ENCODE results near the gene DENND1C.

The DENND1C gene

GRCh38 chr19:6453951-6454565 lies 27.5 kb downstream of the DENND1C start:
- no peak for DNase-seq (ENCODE audit: low read depth, low spot score)
- in situ Hi-C loops (cut with HindIII; ENCODE audit: low sequenced_read_pairs), result no loop called here
- H3K4me3 ChIP-seq (ENCODE audit: low read depth, low read length), result no peak overlapping the region
- TF ChIP-seq CTCF (IDR thresholded peaks at IDR 0.05; ENCODE audit: low read depth, low read length), result no peak

GRCh38 chr19:6452899-6453298 lies 28.7 kb downstream of the DENND1C start:
- DNase-seq (ENCODE audit: low read depth, low spot score), result no peak
- in situ Hi-C loops (cut with HindIII; ENCODE audit: low sequenced_read_pairs), result no loop called here
- no peak for TF ChIP-seq CTCF (IDR thresholded peaks at IDR 0.05; ENCODE audit: low read depth, low read length)
- H3K4me3 ChIP-seq (ENCODE audit: low read depth, low read length), result no peak overlapping the region

GRCh38 chr19:6452223-6452614 lies 29.4 kb downstream of the DENND1C start:
- H3K4me3 ChIP-seq (ENCODE audit: low read depth, low read length), result no peak overlapping the region
- in situ Hi-C loops (cut with HindIII; ENCODE audit: low sequenced_read_pairs), result no loop called here
- DNase-seq (ENCODE audit: low read depth, low spot score), result no peak
- TF ChIP-seq CTCF (IDR thresholded peaks at IDR 0.05; ENCODE audit: low read depth, low read length), result no peak

- no peak for TF ChIP-seq CTCF (IDR thresholded peaks at IDR 0.05; ENCODE audit: low read depth, low read length)
- DNase-seq (ENCODE audit: low read depth, low spot score), result no peak
- H3K4me3 ChIP-seq (ENCODE audit: low read depth, low read length), result no peak overlapping the region
- in situ Hi-C loops (cut with HindIII; ENCODE audit: low sequenced_read_pairs), result no loop called here
These were observed 29.9 kb downstream of the DENND1C start for GRCh38 chr19:6451583-6452222.

- no peak for TF ChIP-seq CTCF (IDR thresholded peaks at IDR 0.05; ENCODE audit: low read depth, low read length)
- H3K4me3 ChIP-seq (ENCODE audit: low read depth, low read length), result no peak overlapping the region
- in situ Hi-C loops (cut with HindIII; ENCODE audit: low sequenced_read_pairs), result no loop called here
- no peak for DNase-seq (ENCODE audit: low read depth, low spot score)
These were observed 31.4 kb downstream of the DENND1C start for GRCh38 chr19:6450166-6450565.

- no peak overlapping the region for H3K4me3 ChIP-seq (ENCODE audit: low read depth, low read length)
- DNase-seq (ENCODE audit: low read depth, low spot score), result no peak
- in situ Hi-C loops (cut with HindIII; ENCODE audit: low sequenced_read_pairs), result no loop called here
- no peak for TF ChIP-seq CTCF (IDR thresholded peaks at IDR 0.05; ENCODE audit: low read depth, low read length)
These were observed 33.5 kb downstream of the DENND1C start for GRCh38 chr19:6448045-6448444.
